IMR-90 (cell line): ENCODE measurements around the gene DYRK1A. TPM values are rescaled to one million over a fixed set of nuclear protein-coding genes. Genes with fewer than 3 reads are reported as not detected.

Experiments
- ATAC-seq: fragments of 200-7000 bp; cut with Tn5 transposase; 2 replicates; pipeline ENCODE4 v1.9.1; 2020; ENCODE audit warnings: low read depth, mild to moderate bottlenecking, moderate library complexity
- BruUV-seq: library from RNA; stranded (reverse); fragments of 400-500 nt; replicated peaks from 2 replicates; lab custom pipeline; 2021; lab: Mats Ljungman, UMichigan
- CTCF ChIA-PET: fragments of 300-600 bp; formaldehyde crosslinking; extraction: SDS; loops from one replicate; lab custom pipeline; 2021; ENCODE audit warnings: antibody characterized with exemption; lab: Yijun Ruan, JAX
- POLR2A ChIA-PET: fragments of 300-600 bp; sonication (Branson Sonifier 250); formaldehyde crosslinking; loops from one replicate; lab custom pipeline; 2022; ENCODE audit warnings: antibody characterized with exemption; ENCODE audit not compliant: unreplicated experiment; lab: Charles Lee
- DNase-seq: peaks from one replicate; pipeline ENCODE4 v3.0.0; 2013
- H2AFZ ChIP-seq: replicated peaks from 2 replicates; pipeline ENCODE3; 2013; ENCODE audit warnings: low read length, mild to moderate bottlenecking; ENCODE audit not compliant: poor library complexity
- H2AK5ac ChIP-seq: 2 replicates; pipeline ENCODE4 v1.6.1; 2013; ENCODE audit warnings: low read depth, low read length, inconsistent platforms
- H2AK9ac ChIP-seq: replicated peaks from 2 replicates; pipeline ENCODE3; 2013; ENCODE audit warnings: mild to moderate bottlenecking, low read depth, low read length, moderate library complexity; ENCODE audit not compliant: poor library complexity
- H2BK120ac ChIP-seq: 2 replicates; pipeline ENCODE4 v1.6.1; 2013; ENCODE audit warnings: low read depth, low read length, inconsistent platforms
- H2BK15ac ChIP-seq: 3 replicates; pipeline ENCODE4 v1.6.1; 2013; ENCODE audit warnings: low read depth, low read length, inconsistent platforms
- H2BK20ac ChIP-seq: 2 replicates; pipeline ENCODE4 v1.6.1; 2013; ENCODE audit warnings: low read depth, mild to moderate bottlenecking, inconsistent platforms, low read length, moderate library complexity
- H2BK5ac ChIP-seq: 2 replicates; pipeline ENCODE4 v1.6.1; 2013; ENCODE audit warnings: mild to moderate bottlenecking, low read depth, low read length, inconsistent platforms; ENCODE audit not compliant: poor library complexity, severe bottlenecking
- H3K14ac ChIP-seq: replicated peaks from 2 replicates; pipeline ENCODE4 v1.6.1; 2013; ENCODE audit warnings: low read depth, low read length, inconsistent platforms
- H3K18ac ChIP-seq: 2 replicates; pipeline ENCODE4 v1.6.1; 2013; ENCODE audit warnings: low read depth, low read length, control low read depth
- H3K23ac ChIP-seq: 2 replicates; pipeline ENCODE4 v1.6.1; 2013; ENCODE audit warnings: low read depth, low read length, inconsistent platforms
- H3K27ac ChIP-seq: 2 replicates; pipeline ENCODE4 v1.5.1; 2013; ENCODE audit warnings: mild to moderate bottlenecking, control low read depth, low read length; ENCODE audit not compliant: insufficient read depth
- H3K27me3 ChIP-seq: 2 replicates; pipeline ENCODE4 v1.6.1; 2013; ENCODE audit warnings: low read length; ENCODE audit not compliant: control insufficient read depth, insufficient read depth
- H3K36me3 ChIP-seq: 2 replicates; pipeline ENCODE4 v1.6.1; 2013; ENCODE audit warnings: low read length, mixed read lengths; ENCODE audit not compliant: control insufficient read depth, insufficient read depth
- H3K4ac ChIP-seq: 2 replicates; pipeline ENCODE4 v1.6.1; 2013; ENCODE audit warnings: low read depth, low read length, inconsistent platforms
- H3K4me1 ChIP-seq: 2 replicates; pipeline ENCODE4 v1.6.1; 2013; ENCODE audit warnings: low read length, mixed read lengths; ENCODE audit not compliant: control insufficient read depth, insufficient read depth
- H3K4me2 ChIP-seq: 2 replicates; pipeline ENCODE4 v1.6.1; 2013; ENCODE audit warnings: low read depth, mild to moderate bottlenecking, control low read depth, low read length, moderate library complexity
- H3K4me3 ChIP-seq: 2 replicates; pipeline ENCODE4 v1.5.1; 2013; ENCODE audit warnings: low read depth, mild to moderate bottlenecking, control low read depth, low read length, moderate library complexity; ENCODE audit not compliant: insufficient read depth
- H3K56ac ChIP-seq: 2 replicates; pipeline ENCODE4 v1.6.1; 2013; ENCODE audit warnings: low read length, inconsistent platforms; ENCODE audit not compliant: insufficient read depth; ENCODE audit errors: extremely low read depth
- H3K79me1 ChIP-seq, 2 experiments: 2 replicates each; pipeline ENCODE4 v1.6.1; 2013; ENCODE audit warnings: low read length in 2 of 2, inconsistent platforms in 1 of 2, low read depth in 1 of 2
- H3K9ac ChIP-seq: 2 replicates; pipeline ENCODE4 v1.6.1; 2013; ENCODE audit warnings: low read depth, low read length, control low read depth
- H3K9me1 ChIP-seq: 2 replicates; pipeline ENCODE4 v1.6.1; 2013; ENCODE audit warnings: low read length, inconsistent platforms; ENCODE audit not compliant: insufficient read depth
- H3K9me3 ChIP-seq: 2 replicates; pipeline ENCODE4 v1.6.1; 2013; ENCODE audit warnings: low read length; ENCODE audit not compliant: control insufficient read depth, insufficient read depth
- H4K20me1 ChIP-seq: 2 replicates; pipeline ENCODE4 v1.6.1; 2013; ENCODE audit warnings: low read length, inconsistent platforms; ENCODE audit not compliant: insufficient read depth
- H4K5ac ChIP-seq: 2 replicates; pipeline ENCODE4 v1.6.1; 2013; ENCODE audit warnings: mild to moderate bottlenecking, low read depth, low read length, control low read depth
- H4K8ac ChIP-seq, 2 experiments: 2 replicates each; pipeline ENCODE4 v1.6.1; 2013; ENCODE audit warnings: low read depth in 2 of 2, low read length in 2 of 2, control low read depth in 1 of 2, inconsistent platforms in 1 of 2
- H4K91ac ChIP-seq: 2 replicates; pipeline ENCODE4 v1.6.1; 2013; ENCODE audit warnings: low read depth, low read length, inconsistent platforms; ENCODE audit not compliant: insufficient read depth
- MAFK ChIP-seq: IDR thresholded peaks from 2 replicates; pipeline ENCODE4 v1.6.1; 2012; ENCODE audit warnings: low read depth, low read length, improper control_type of control experiment
- MXI1 ChIP-seq: IDR thresholded peaks from 2 replicates; pipeline ENCODE4 v1.6.1; 2012; ENCODE audit warnings: low read depth, mild to moderate bottlenecking, low read length, moderate library complexity, borderline replicate concordance
- RCOR1 ChIP-seq: IDR thresholded peaks from 2 replicates; pipeline ENCODE4 v1.6.1; 2012; ENCODE audit warnings: mild to moderate bottlenecking, low read length, improper control_type of control experiment; ENCODE audit not compliant: insufficient replicate concordance
- SMC3 ChIP-seq: fragments of 150-350 bp; IDR thresholded peaks from 2 replicates; pipeline ENCODE4 v1.6.1; 2016; ENCODE audit warnings: low read depth, mild to moderate bottlenecking, antibody characterized with exemption, low read length, moderate library complexity
- USF2 ChIP-seq: fragments of 150-350 bp; IDR thresholded peaks from 2 replicates; pipeline ENCODE4 v1.6.1; 2017; ENCODE audit warnings: mild to moderate bottlenecking, antibody characterized with exemption, low read length, low read depth
- WGBS, 2 experiments: methylation state at CpG; one replicate each; pipeline versions ENCODE4 v1.1.5 to v1.1.7; 2013; ENCODE audit warnings: missing lambda C conversion rate in 2 of 2; ENCODE audit not compliant: insufficient read length in 1 of 2; ENCODE audit errors: extremely low coverage in 2 of 2; 5-methylcytosine and 5-hydroxymethylcytosine counted together
- dilution Hi-C: fragments of 300-500 bp; cut with HindIII; formaldehyde crosslinking; loops from one replicate; pipeline ENCODE4 v1.14.3; 2018; ENCODE audit warnings: low sequenced_read_pairs; ENCODE audit not compliant: unreplicated experiment
- in situ Hi-C: fragments of 300-500 bp; cut with MboI; formaldehyde crosslinking; loops from 3 replicates; pipeline ENCODE4 v1.14.3; 2019; ENCODE audit warnings: low sequenced_read_pairs, inconsistent platforms, mixed read lengths
- intact Hi-C: fragments of 100-400 bp; cut with micrococcal nuclease; formaldehyde crosslinking; loops from 2 replicates; pipeline ENCODE4 v1.10.0; 2022
- polyA plus RNA-seq, 3 experiments: library from polyadenylated mRNA; depleted of rRNA; stranded (reverse); fragments of >200 nt; gene quantifications; 2 replicates each; pipeline ENCODE4 v1.2.3, GENCODE V29; 2012; ENCODE audit warnings: low replicate concordance in 1 of 3
- total RNA-seq: library from RNA; depleted of rRNA; stranded (reverse); fragments of >200 nt; gene quantifications from 2 replicates; pipeline ENCODE4 v1.2.3, GENCODE V29; 2012

The DYRK1A gene
- total and polyA plus RNA-seq, 2 of the 4 experiments (the other 2 are of a cell fraction), result 18.6 to 50.5 TPM

- in situ Hi-C loops (no loop called here), intact Hi-C loops (no loop called here), dilution Hi-C loops (no loop called here)
- CTCF ChIA-PET, result no interaction called here
- H2AFZ ChIP-seq, result no peak overlapping the region
- TF ChIP-seq MAFK (no peak), USF2 (no peak), MXI1 (no peak), SMC3 (no peak), RCOR1 (no peak)
- WGBS, 2 experiments, result no CpG with 5 or more reads among the region's 4 CpGs
- no peak overlapping the region for H4K91ac ChIP-seq
- no peak overlapping the region for H3K18ac ChIP-seq
- H3K9me1 ChIP-seq, result peaks cover 14% of the 10 kb centered on the region
- no peak overlapping the region for H3K4me3 ChIP-seq
- H2BK5ac ChIP-seq, result no peak overlapping the region
- no peak overlapping the region for H2AK9ac ChIP-seq
- H3K27ac ChIP-seq, result no peak overlapping the region
- H3K9me3 ChIP-seq, result no peaks in the 10 kb centered on the region
- peak overlapping the region; percentile 42; the same call in 1 of the 2 replicates for H3K14ac ChIP-seq
- no peaks in the 10 kb centered on the region for H3K27me3 ChIP-seq
- H2BK120ac ChIP-seq, result no peak overlapping the region
- DNase-seq (no peak), ATAC-seq (no peak)
- no peak overlapping the region for H3K4ac ChIP-seq
- H3K79me1 ChIP-seq, result peaks cover 6 to 71% of the 10 kb centered on the region in 2 experiments; a peak in 2 of 4 replicates
- no TSS peak for BruUV-seq
- peaks cover 81% of the 10 kb centered on the region for H4K20me1 ChIP-seq
- no peaks in the 10 kb centered on the region for H3K36me3 ChIP-seq
- H2BK20ac ChIP-seq, result no peak overlapping the region
- H4K8ac ChIP-seq, result no peak overlapping the region
- peaks cover 12% of the 10 kb centered on the region for H3K4me1 ChIP-seq
- no peak overlapping the region for H2AK5ac ChIP-seq
- POLR2A ChIA-PET, result no interaction called here
- H3K56ac ChIP-seq, result no peak overlapping the region
- no peak overlapping the region for H3K4me2 ChIP-seq
- H3K9ac ChIP-seq, result no peak overlapping the region
- no peak overlapping the region for H3K23ac ChIP-seq
- no peak overlapping the region for H4K5ac ChIP-seq
- no peak overlapping the region for H2BK15ac ChIP-seq
Measured at GRCh38 chr21:37405629-37406028, 39.1 kb downstream of the DYRK1A start.
